ENCODE measurements around the gene PTCH1. TPM values are rescaled to one million over a fixed set of nuclear protein-coding genes. Genes with fewer than 3 reads are reported as not detected.

Gene PTCH1
- polyA plus RNA-seq, 3 donors: not detected

DNA sequence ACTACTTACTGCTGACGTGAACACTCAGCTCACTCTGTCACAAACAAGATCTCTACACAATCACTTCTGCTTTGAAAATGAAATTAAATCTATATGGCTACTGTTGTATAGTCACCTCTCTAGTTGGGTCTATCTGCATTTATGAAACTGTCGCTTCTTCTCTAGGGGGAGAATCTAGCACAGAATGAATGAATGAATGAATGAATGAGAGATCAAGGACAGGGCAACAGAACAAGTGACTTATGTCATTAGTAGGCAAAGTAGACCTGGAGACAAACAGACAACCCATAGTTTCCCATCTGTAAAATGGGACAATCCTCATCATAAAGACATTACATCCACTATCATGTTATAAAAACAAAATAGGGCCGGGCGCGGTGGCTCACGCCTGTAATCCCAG, 13.4 kb downstream of the PTCH1 start:
- TF ChIP-seq, protein P1, sequence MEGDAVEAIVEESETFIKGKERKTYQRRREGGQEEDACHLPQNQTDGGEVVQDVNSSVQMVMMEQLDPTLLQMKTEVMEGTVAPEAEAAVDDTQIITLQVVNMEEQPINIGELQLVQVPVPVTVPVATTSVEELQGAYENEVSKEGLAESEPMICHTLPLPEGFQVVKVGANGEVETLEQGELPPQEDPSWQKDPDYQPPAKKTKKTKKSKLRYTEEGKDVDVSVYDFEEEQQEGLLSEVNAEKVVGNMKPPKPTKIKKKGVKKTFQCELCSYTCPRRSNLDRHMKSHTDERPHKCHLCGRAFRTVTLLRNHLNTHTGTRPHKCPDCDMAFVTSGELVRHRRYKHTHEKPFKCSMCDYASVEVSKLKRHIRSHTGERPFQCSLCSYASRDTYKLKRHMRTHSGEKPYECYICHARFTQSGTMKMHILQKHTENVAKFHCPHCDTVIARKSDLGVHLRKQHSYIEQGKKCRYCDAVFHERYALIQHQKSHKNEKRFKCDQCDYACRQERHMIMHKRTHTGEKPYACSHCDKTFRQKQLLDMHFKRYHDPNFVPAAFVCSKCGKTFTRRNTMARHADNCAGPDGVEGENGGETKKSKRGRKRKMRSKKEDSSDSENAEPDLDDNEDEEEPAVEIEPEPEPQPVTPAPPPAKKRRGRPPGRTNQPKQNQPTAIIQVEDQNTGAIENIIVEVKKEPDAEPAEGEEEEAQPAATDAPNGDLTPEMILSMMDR (IDR thresholded peaks at IDR 0.05): no peak
- Histone ChIP-seq H3K36me3 (replicated peaks in 1 of 2; ENCODE audit: control insufficient read depth in 1 of 2, insufficient read depth in 2 of 2, low read length in 2 of 2) (no peaks in the 10 kb centered on the region), H3K79me2 (ENCODE audit: insufficient read depth, low read length) (no peaks in the 10 kb centered on the region), H3K4me2 (replicated peaks; ENCODE audit: extremely low read depth, low read length, poor library complexity, severe bottlenecking) (no peak overlapping the region), H4K20me1 (ENCODE audit: insufficient read depth, low read length) (no peaks in the 10 kb centered on the region), H3K27me3 (ENCODE audit: control insufficient read depth in 2 of 2, insufficient read depth in 2 of 2, low read length in 2 of 2) (peaks cover 72 to 83% of the 10 kb centered on the region in 2 donors), H2AFZ (ENCODE audit: insufficient read depth, low read depth, low read length, poor library complexity, severe bottlenecking) (no peak overlapping the region), H3K9me3 (replicated peaks in 1 of 2; ENCODE audit: control insufficient read depth in 1 of 2, insufficient read depth in 1 of 2, low read length in 2 of 2) (peaks cover 3 to 32% of the 10 kb centered on the region in 2 donors), H3K4me1 (ENCODE audit: control insufficient read depth in 1 of 2, insufficient read depth in 2 of 2, low read length in 2 of 2) (peaks cover 18 to 19% of the 10 kb centered on the region in 2 donors), H3K4me3 (replicated peaks in 1 of 3; ENCODE audit: low read depth in 2 of 3, low read length in 3 of 3) (no peak overlapping the region), H3K27ac (ENCODE audit: low read depth in 1 of 2, low read length in 2 of 2) (no peak overlapping the region), H3K9ac (ENCODE audit: insufficient read depth, low read length, poor library complexity, severe bottlenecking) (no peak overlapping the region)
- Mint-ChIP-seq H3K9me3 (peaks cover 0 to 20% (median 15%) of the 10 kb centered on the region in 7 donors), H3K4me3 (peak overlapping the region in 1 of 2 donors; percentile 72), H3K36me3 (peaks cover 2 to 7% of the 10 kb centered on the region in 2 donors), H3K27me3 (ENCODE audit: low read depth in 3 of 3) (peaks cover 66 to 94% (median 73%) of the 10 kb centered on the region in 3 donors), H3K27ac (no peak overlapping the region), H3K4me1 (peaks cover 16% of the 10 kb centered on the region)
- no peak for DNase-seq
- intact Hi-C loops (cut with micrococcal nuclease): no loop called here
- no CpG with 5 or more reads among the region's 6 CpGs for WGBS (ENCODE audit: insufficient coverage)

DNA sequence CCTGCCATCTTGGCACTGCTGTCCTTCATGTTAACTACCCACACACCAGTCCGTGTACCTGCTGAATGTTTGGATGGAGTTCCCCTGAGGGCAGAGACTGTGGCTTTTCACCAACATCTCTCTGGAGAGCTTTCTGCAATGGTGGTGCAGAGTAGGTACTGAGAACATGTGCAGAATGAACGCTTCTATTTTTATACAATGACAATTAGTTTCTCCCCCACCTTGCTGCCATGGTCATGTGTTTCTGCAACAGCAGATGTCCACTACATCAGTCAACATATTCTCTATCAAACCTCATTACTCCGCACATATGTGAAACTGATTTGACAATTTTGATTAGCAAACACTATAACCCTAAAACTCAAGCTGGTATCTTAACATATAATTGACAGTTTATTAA, 14.5 kb downstream of the PTCH1 start:
- no peak for DNase-seq
- 100% methylated on average over 1 of the region's 3 CpGs for WGBS (ENCODE audit: insufficient coverage)

More for the DNA sequence above, 14.5 kb downstream of the PTCH1 start:
- H3K4me3 Mint-ChIP-seq: peak overlapping the region in 1 of 2 donors; percentile 48
- H3K27me3 ChIP-seq (ENCODE audit: control insufficient read depth in 2 of 2, insufficient read depth in 2 of 2, low read length in 2 of 2): peaks cover 68 to 86% of the 10 kb centered on the region in 2 donors
- no peak overlapping the region for H3K4me3 ChIP-seq (replicated peaks in 1 of 3; ENCODE audit: low read depth in 2 of 3, low read length in 3 of 3)
- H2AFZ ChIP-seq (ENCODE audit: insufficient read depth, low read depth, low read length, poor library complexity, severe bottlenecking): no peak overlapping the region
- peaks cover 8% of the 10 kb centered on the region for H3K4me1 Mint-ChIP-seq
- H3K79me2 ChIP-seq (ENCODE audit: insufficient read depth, low read length): no peaks in the 10 kb centered on the region
- peaks cover 10 to 11% of the 10 kb centered on the region in 2 donors for H3K4me1 ChIP-seq (ENCODE audit: control insufficient read depth in 1 of 2, insufficient read depth in 2 of 2, low read length in 2 of 2)
- peaks cover 0 to 12% (median 8%) of the 10 kb centered on the region in 7 donors for H3K9me3 Mint-ChIP-seq
- no peak overlapping the region for H3K27ac ChIP-seq (ENCODE audit: low read depth in 1 of 2, low read length in 2 of 2)
- H3K9ac ChIP-seq (ENCODE audit: insufficient read depth, low read length, poor library complexity, severe bottlenecking): no peak overlapping the region
- H3K27me3 Mint-ChIP-seq (ENCODE audit: low read depth in 3 of 3): peaks cover 67 to 91% (median 68%) of the 10 kb centered on the region in 3 donors
- H3K27ac Mint-ChIP-seq: no peak overlapping the region
- peaks cover 3 to 27% of the 10 kb centered on the region in 2 donors for H3K9me3 ChIP-seq (replicated peaks in 1 of 2; ENCODE audit: control insufficient read depth in 1 of 2, insufficient read depth in 1 of 2, low read length in 2 of 2)
- no peaks in the 10 kb centered on the region for H3K36me3 ChIP-seq (replicated peaks in 1 of 2; ENCODE audit: control insufficient read depth in 1 of 2, insufficient read depth in 2 of 2, low read length in 2 of 2)
- peaks cover 0 to 3% of the 10 kb centered on the region in 2 donors for H3K36me3 Mint-ChIP-seq
- TF ChIP-seq, protein P1 (IDR thresholded peaks at IDR 0.05): no peak
- intact Hi-C loops (cut with micrococcal nuclease): no loop called here
- H4K20me1 ChIP-seq (ENCODE audit: insufficient read depth, low read length): no peaks in the 10 kb centered on the region
- no peak overlapping the region for H3K4me2 ChIP-seq (replicated peaks; ENCODE audit: extremely low read depth, low read length, poor library complexity, severe bottlenecking)

Data from CD14-positive monocyte (primary cell).